Osteoblast (primary cell): ENCODE data around the gene ANXA11. TPM values are rescaled to one million over a fixed set of nuclear protein-coding genes. Genes with fewer than 3 reads are reported as not detected.
A peak's percentile ranks its signal among the peaks of the same experiment; 100 is the strongest.

Experiments
- DNase-seq: peaks from one replicate; pipeline ENCODE4 v3.0.0; 2011; ENCODE audit warnings: low spot score, mixed read lengths; ENCODE audit not compliant: insufficient read length; ENCODE audit errors: missing footprints
- H2AFZ ChIP-seq: 2 replicates; pipeline ENCODE4 v1.6.0; 2011; ENCODE audit warnings: mild to moderate bottlenecking, low read length
- H3K27ac ChIP-seq: 2 replicates; pipeline ENCODE4 v1.5.1; 2011; ENCODE audit warnings: mild to moderate bottlenecking, low read depth, low read length, moderate library complexity
- H3K27me3 ChIP-seq: 2 replicates; pipeline ENCODE4 v1.6.0; 2012; ENCODE audit warnings: mild to moderate bottlenecking, control low read depth, inconsistent platforms, low read length, moderate library complexity; ENCODE audit not compliant: insufficient read depth
- H3K36me3 ChIP-seq: 2 replicates; pipeline ENCODE4 v1.5.1; 2011; ENCODE audit warnings: mild to moderate bottlenecking, low read length, control low read depth, moderate library complexity; ENCODE audit not compliant: insufficient read depth
- H3K4me1 ChIP-seq: 2 replicates; pipeline ENCODE4 v1.5.1; 2011; ENCODE audit warnings: mild to moderate bottlenecking, low read length, control low read depth, moderate library complexity; ENCODE audit not compliant: insufficient read depth
- H3K4me2 ChIP-seq: 2 replicates; pipeline ENCODE4 v1.6.0; 2011; ENCODE audit warnings: mild to moderate bottlenecking, low read length; ENCODE audit not compliant: insufficient read depth
- H3K4me3 ChIP-seq: fragments of 200-600 bp; sonication (generic); 3 replicates; pipeline ENCODE4 v1.5.1; 2012; ENCODE audit warnings: mild to moderate bottlenecking, low read length, inconsistent platforms; ENCODE audit not compliant: insufficient read depth
- H3K79me2 ChIP-seq: 2 replicates; pipeline ENCODE4 v1.6.0; 2012; ENCODE audit warnings: mild to moderate bottlenecking, low read length, control low read depth, inconsistent platforms; ENCODE audit not compliant: insufficient read depth
- H3K9me3 ChIP-seq: 2 replicates; pipeline ENCODE4 v1.5.1; 2011; ENCODE audit warnings: low read depth, low read length, control low read depth
- H4K20me1 ChIP-seq: 2 replicates; pipeline ENCODE4 v1.6.0; 2012; ENCODE audit warnings: mild to moderate bottlenecking, low read length, control low read depth; ENCODE audit not compliant: insufficient read depth
- CTCF ChIP-seq: IDR thresholded peaks from 2 replicates; pipeline ENCODE4 v1.5.1; 2011; ENCODE audit warnings: mild to moderate bottlenecking, low read depth, low read length, moderate library complexity; ENCODE audit errors: extremely low read depth
- total RNA-seq: library from RNA; depleted of rRNA; stranded (reverse); fragments of >200 nt; gene quantifications from 2 replicates; pipeline ENCODE4 v1.2.3, GENCODE V29; 2012

The ANXA11 gene
- total RNA-seq, 1 donor = 112 TPM

DNA sequence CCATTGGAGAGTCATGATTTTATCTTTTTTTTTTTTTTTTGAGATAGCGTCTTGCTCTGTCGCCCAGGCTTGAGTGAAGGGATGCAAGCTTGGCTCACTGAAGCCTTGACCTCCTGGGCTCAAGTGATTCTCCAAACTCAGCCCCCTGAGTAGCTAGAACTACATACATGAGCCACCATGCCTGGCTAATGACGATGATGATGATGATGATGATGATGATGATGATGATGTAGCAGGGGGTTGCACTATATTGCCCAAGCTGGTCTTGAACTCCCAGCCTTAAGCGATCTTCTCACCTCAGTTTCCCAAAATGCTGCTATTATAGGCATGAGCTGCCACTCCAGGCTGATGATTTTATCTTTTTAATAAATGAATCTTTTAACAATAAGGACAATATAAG lies 86.7 kb downstream of the ANXA11 start:
- no peaks in the 10 kb centered on the region for H4K20me1 ChIP-seq
- H3K79me2 ChIP-seq = no peaks in the 10 kb centered on the region
- no peaks in the 10 kb centered on the region for H3K36me3 ChIP-seq
- no peak overlapping the region for H3K4me2 ChIP-seq
- no peak overlapping the region for H3K27ac ChIP-seq
- no peak overlapping the region for H3K4me3 ChIP-seq
- no peak overlapping the region for H2AFZ ChIP-seq
- H3K4me1 ChIP-seq = peaks cover 15% of the 10 kb centered on the region
- no peaks in the 10 kb centered on the region for H3K27me3 ChIP-seq
- no peaks in the 10 kb centered on the region for H3K9me3 ChIP-seq
- DNase-seq = no peak
- no peak for TF ChIP-seq CTCF

GRCh38 chr10:80110986-80111385 lies 94.4 kb downstream of the ANXA11 start:
- Histone ChIP-seq H3K27ac (no peak overlapping the region), H3K36me3 (no peaks in the 10 kb centered on the region), H3K4me2 (no peak overlapping the region), H4K20me1 (no peaks in the 10 kb centered on the region), H3K79me2 (no peaks in the 10 kb centered on the region), H3K27me3 (no peaks in the 10 kb centered on the region), H3K9me3 (peaks cover 10% of the 10 kb centered on the region), H2AFZ (no peak overlapping the region), H3K4me1 (peaks cover 4% of the 10 kb centered on the region), H3K4me3 (no peak overlapping the region)
- no peak for DNase-seq
- TF ChIP-seq CTCF = no peak

- no peak for DNase-seq
- Histone ChIP-seq H3K4me3 (no peak overlapping the region), H3K27ac (no peak overlapping the region), H3K79me2 (no peaks in the 10 kb centered on the region), H3K9me3 (peaks cover 10% of the 10 kb centered on the region), H3K4me2 (no peak overlapping the region), H3K4me1 (peaks cover 17% of the 10 kb centered on the region), H4K20me1 (no peaks in the 10 kb centered on the region), H3K27me3 (no peaks in the 10 kb centered on the region), H3K36me3 (no peaks in the 10 kb centered on the region), H2AFZ (no peak overlapping the region)
- no peak for TF ChIP-seq CTCF
Measured at GRCh38 chr10:80108576-80109239, 96.6 kb downstream of the ANXA11 start.

GRCh38 chr10:80104066-80104926 lies 101.0 kb downstream of the ANXA11 start:
- no peak overlapping the region for H3K4me3 ChIP-seq
- H3K27ac ChIP-seq = peak overlapping the region; percentile 38
- peak overlapping the region; percentile 32 for H3K4me2 ChIP-seq
- no peaks in the 10 kb centered on the region for H3K27me3 ChIP-seq
- peaks cover 10% of the 10 kb centered on the region for H3K9me3 ChIP-seq
- H3K79me2 ChIP-seq = no peaks in the 10 kb centered on the region
- no peaks in the 10 kb centered on the region for H4K20me1 ChIP-seq
- TF ChIP-seq CTCF = no peak
- H2AFZ ChIP-seq = peak overlapping the region; percentile 5
- peak; percentile 72 for DNase-seq
- H3K4me1 ChIP-seq = peaks cover 14% of the 10 kb centered on the region
- no peaks in the 10 kb centered on the region for H3K36me3 ChIP-seq
